HG03097 (cell line): Measurements from ENCODE around the gene SPEN.
"Not testable (repeated sequence)": the region's sequence is repeated elsewhere in the genome, so short reads cannot be mapped to it uniquely, and the experiment has no call there.

Experiments used
- ATAC-seq: cut with Tn5 transposase; IDR thresholded peaks from one replicate; pipeline ENCODE4 v1.9.1; 2021; ENCODE audit not compliant: unreplicated experiment, low FRiP score

The SPEN gene

GRCh38 chr1:15892857-15893599 is 45.5 kb downstream of the SPEN start:
- ATAC-seq: not testable (repeated sequence)

DNA sequence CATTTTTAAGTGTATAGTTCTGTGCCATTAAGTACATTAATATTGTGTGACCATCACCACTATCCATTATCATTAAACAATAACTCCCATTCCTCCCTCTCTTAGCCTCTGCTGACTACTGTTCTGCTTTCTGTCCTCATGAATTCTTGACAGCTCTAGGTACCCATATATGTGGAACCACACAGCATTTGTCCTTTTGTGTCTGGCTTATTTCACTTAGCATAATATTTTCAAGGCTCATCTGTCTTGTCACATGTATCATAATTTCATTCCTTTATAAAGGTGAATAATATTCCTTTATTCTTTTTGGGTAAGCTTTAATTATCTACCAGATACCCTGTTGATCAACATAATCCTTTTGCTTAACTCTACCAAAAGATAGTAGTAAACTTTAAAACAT is 47.7 kb downstream of the SPEN start:
- no peak for ATAC-seq

- not testable (repeated sequence) for ATAC-seq
Measured at GRCh38 chr1:15896841-15897610, 49.5 kb downstream of the SPEN start.

DNA sequence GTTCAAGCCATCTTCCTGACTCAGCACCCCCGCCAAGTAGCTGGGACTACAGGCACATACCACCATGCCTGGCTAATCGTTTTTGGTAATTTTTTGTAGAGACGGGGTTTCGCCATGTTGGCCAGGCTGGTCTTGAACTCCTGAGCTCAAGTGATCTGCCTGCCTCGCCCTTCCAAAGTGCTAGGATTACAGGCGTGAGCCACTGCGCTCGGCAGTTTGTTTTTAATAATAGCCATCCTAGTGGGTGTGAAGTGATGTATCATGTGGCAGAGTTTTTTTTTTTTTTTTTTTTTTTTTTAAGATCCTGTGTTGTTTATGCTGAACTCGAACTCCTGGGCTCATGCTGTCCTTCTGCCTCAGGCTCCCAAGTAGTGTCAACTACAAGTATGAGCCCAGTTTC is 51.8 kb downstream of the SPEN start:
- no peak for ATAC-seq

- no peak for ATAC-seq
Measured at GRCh38 chr1:15900662-15901279, 53.3 kb downstream of the SPEN start.

- ATAC-seq: no peak
Measured at GRCh38 chr1:15902882-15903281, 55.4 kb downstream of the SPEN start.

DNA sequence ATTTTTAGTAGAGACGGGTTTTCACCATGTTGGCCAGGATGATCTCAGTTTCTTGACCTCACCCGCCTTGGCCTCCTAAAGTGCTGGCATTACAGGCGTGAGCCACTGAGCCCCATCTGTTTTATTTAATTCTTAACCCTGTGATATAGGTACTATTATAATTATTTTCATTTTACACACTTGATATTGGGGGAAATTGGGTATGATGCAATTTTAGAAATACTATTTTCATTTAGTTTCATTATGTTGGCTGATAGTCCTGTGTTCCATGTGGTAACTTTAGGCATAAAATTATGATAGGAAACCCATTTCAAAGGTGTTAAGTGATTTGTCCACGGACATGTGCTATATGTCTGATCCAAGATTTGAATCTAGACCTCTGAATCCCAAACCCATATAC is 61.1 kb downstream of the SPEN start:
- no peak for ATAC-seq

DNA sequence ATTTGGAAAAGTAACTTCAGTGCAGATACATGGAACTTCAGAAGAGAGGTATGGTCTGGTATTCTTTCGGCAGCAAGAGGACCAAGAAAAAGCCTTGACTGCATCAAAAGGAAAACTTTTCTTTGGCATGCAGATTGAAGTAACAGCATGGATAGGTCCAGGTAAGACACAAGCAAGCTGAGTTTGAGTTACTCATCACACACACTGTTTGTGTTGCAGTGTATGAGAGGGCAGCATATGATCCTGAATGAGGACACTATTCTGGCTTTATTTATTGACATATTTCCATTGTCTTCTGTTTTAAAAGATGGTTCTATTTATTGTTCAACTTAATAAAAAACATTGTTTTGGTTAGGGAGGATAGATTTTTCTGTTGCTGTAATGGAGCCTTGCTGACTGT is 63.6 kb downstream of the SPEN start:
- no peak for ATAC-seq

DNA sequence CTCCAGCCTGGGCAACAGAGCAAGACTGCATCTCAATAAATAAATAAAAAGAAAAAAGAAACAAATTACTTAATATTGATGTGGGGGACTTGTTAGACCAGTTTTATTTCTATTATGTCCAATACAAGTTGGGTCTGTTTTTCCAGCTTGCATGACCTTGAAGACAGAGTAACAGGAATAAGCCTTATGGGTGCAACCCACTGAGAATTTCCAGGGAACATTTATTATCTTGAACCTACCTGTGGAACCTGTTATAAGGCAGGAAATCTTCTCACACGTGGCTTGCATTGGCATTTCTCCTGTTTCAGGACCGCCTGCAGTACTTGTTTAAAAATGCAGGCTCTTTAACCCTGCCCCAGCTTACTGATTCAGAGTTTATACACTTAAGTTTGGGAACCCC is 64.4 kb downstream of the SPEN start:
- no peak for ATAC-seq

- not testable (repeated sequence) for ATAC-seq
Measured at GRCh38 chr1:15913607-15914006, 66.1 kb downstream of the SPEN start.

GRCh38 chr1:15915991-15916390 is 68.5 kb downstream of the SPEN start:
- ATAC-seq: no peak

DNA sequence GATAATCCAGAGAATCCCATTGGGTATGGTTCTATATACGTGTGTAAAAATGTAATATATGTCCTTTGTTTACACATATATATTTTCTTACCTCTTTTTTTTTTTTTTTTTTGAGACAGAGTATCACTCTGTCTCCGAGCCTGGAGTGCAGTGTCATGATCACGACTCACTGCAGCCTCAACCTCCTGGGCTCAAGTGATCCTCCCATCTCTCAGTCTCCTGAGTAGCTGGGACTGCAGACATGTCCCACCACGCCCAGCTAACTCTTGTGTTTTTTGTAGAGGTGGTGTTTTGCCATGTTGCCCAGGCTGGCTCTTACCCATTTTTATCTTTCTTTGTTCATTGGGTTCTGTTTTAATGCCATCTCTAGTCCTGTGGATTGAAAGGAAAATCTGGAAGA is 68.9 kb downstream of the SPEN start:
- ATAC-seq: no peak

DNA sequence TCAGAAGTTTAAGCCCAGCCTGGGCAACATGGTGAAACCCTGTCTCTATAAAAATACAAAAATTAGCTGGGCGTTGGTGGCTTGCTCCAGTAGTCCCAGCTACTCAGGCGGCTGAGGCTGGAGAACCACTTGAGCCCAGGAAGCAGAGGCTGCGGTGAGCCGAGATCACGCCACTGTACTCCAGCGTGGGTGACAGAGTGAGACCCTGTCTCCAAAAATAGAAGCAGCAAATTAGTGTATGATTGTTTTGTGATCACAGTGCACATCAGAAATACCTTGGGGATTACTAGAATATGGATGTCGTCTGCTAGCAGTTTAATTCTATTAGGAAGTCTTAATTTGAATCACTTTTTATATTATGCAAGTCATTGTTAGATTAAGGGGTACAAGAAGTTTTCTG is 69.4 kb downstream of the SPEN start:
- no peak for ATAC-seq

GRCh38 chr1:15918962-15919715 is 71.6 kb downstream of the SPEN start:
- ATAC-seq: no peak

GRCh38 chr1:15923241-15923640 is 75.7 kb downstream of the SPEN start:
- ATAC-seq: no peak

- ATAC-seq: not testable (repeated sequence)
Measured at GRCh38 chr1:15926448-15926847, 78.9 kb downstream of the SPEN start.

- no peak for ATAC-seq
Measured at GRCh38 chr1:15928971-15929965, 81.8 kb downstream of the SPEN start.

GRCh38 chr1:15931401-15931800 is 83.9 kb downstream of the SPEN start:
- ATAC-seq: no peak

- ATAC-seq: no peak
Measured at GRCh38 chr1:15931884-15932283, 84.4 kb downstream of the SPEN start.

- no peak for ATAC-seq
Measured at GRCh38 chr1:15932612-15933011, 85.1 kb downstream of the SPEN start.
